Lower leg skin (tissue), 4 donors: ENCODE data around the gene OMA1. TPM values are rescaled to one million over a fixed set of nuclear protein-coding genes. Genes with fewer than 3 reads are reported as not detected.

ENCODE experiments used
- DNase-seq, 2 donors: peaks; one replicate each; pipeline ENCODE4 v3.0.0-alpha.2; 2019; ENCODE audit warnings: low spot score in 2 of 2
- H3K4me3 ChIP-seq: fragments of 200-600 bp; sonication (generic); 2 replicates; pipeline ENCODE4 v1.5.1; 2017; ENCODE audit warnings: mild to moderate bottlenecking, low read depth; ENCODE audit not compliant: poor library complexity, severe bottlenecking
- CTCF ChIP-seq, 3 donors: fragments of 450-650 bp; IDR thresholded peaks; one replicate each; pipeline ENCODE4 v1.5.1; 2016; ENCODE audit warnings: antibody characterized with exemption in 3 of 3, mild to moderate bottlenecking in 3 of 3, moderate library complexity in 2 of 3
- POLR2A ChIP-seq, 2 donors: fragments of 450-650 bp; IDR thresholded peaks; one replicate each; pipeline ENCODE4 v1.6.1; 2016 to 2017; ENCODE audit warnings: antibody characterized with exemption in 2 of 2, mild to moderate bottlenecking in 1 of 2, moderate library complexity in 1 of 2
- WGBS, 2 donors: methylation state at CpG; one replicate each; pipeline ENCODE4 v1.1.5; 2018; 5-methylcytosine and 5-hydroxymethylcytosine counted together
- intact Hi-C: fragments of 100-400 bp; cut with DNase I; formaldehyde crosslinking; loops from one replicate; pipeline ENCODE4 v1.15.0; 2023; ENCODE audit warnings: low total_unique reads
- total RNA-seq, 4 donors: library from RNA; depleted of rRNA; stranded (reverse); fragments of >200 nt; gene quantifications; one replicate each; pipeline ENCODE4 v1.1.0, GENCODE V29; 2016

Gene OMA1
- total RNA-seq, 4 donors from 2014 or later = 14.3 to 25.2 (median 20.0) TPM

- intact Hi-C loops = no loop called here
- TF ChIP-seq CTCF (IDR thresholded peaks at IDR 0.05) = no peak
- TF ChIP-seq POLR2A (IDR thresholded peaks at IDR 0.05) = no peak
- H3K4me3 ChIP-seq = no peak overlapping the region
- DNase-seq = no peak
- WGBS, 2 donors = 85 to 86% methylated on average over 14 of the region's 14 CpGs
Measured at GRCh38 chr1:58451560-58452191, 94.8 kb downstream of the OMA1 start.

GRCh38 chr1:58447886-58448285 is 98.6 kb downstream of the OMA1 start:
- intact Hi-C loops = no loop called here
- DNase-seq = no peak
- no peak overlapping the region for H3K4me3 ChIP-seq
- WGBS, 2 donors = 70 to 80% methylated on average over 2 of the region's 2 CpGs
- no peak for TF ChIP-seq POLR2A (IDR thresholded peaks at IDR 0.05)
- TF ChIP-seq CTCF (IDR thresholded peaks at IDR 0.05) = no peak

- TF ChIP-seq CTCF (IDR thresholded peaks at IDR 0.05) = no peak
- TF ChIP-seq POLR2A (IDR thresholded peaks at IDR 0.05) = no peak
- no peak for DNase-seq
- intact Hi-C loops = no loop called here
- 76 to 86% methylated on average over 3 of the region's 3 CpGs for WGBS, 2 donors
- no peak overlapping the region for H3K4me3 ChIP-seq
Measured at GRCh38 chr1:58447042-58447441, 99.5 kb downstream of the OMA1 start.

GRCh38 chr1:58446368-58446767 is 100.2 kb downstream of the OMA1 start:
- no peak for DNase-seq
- no peak overlapping the region for H3K4me3 ChIP-seq

GRCh38 chr1:58443986-58444868 is 102.3 kb downstream of the OMA1 start:
- WGBS, 2 donors = 69 to 76% methylated on average over 4 of the region's 4 CpGs
- DNase-seq = no peak
- no peak for TF ChIP-seq CTCF (IDR thresholded peaks at IDR 0.05)
- intact Hi-C loops = no loop called here
- no peak overlapping the region for H3K4me3 ChIP-seq

More at GRCh38 chr1:58446368-58446767, 100.2 kb downstream of the OMA1 start:
- intact Hi-C loops = no loop called here
- TF ChIP-seq CTCF (IDR thresholded peaks at IDR 0.05) (no peak), POLR2A (IDR thresholded peaks at IDR 0.05) (no peak)
